Measurements from ENCODE around the gene IFFO2. TPM values are rescaled to one million over a fixed set of nuclear protein-coding genes. Genes with fewer than 3 reads are reported as not detected.

Gene IFFO2
- total and polyA plus RNA-seq, 8 donors = 13.8 to 24.0 (median 22.2) TPM

DNA sequence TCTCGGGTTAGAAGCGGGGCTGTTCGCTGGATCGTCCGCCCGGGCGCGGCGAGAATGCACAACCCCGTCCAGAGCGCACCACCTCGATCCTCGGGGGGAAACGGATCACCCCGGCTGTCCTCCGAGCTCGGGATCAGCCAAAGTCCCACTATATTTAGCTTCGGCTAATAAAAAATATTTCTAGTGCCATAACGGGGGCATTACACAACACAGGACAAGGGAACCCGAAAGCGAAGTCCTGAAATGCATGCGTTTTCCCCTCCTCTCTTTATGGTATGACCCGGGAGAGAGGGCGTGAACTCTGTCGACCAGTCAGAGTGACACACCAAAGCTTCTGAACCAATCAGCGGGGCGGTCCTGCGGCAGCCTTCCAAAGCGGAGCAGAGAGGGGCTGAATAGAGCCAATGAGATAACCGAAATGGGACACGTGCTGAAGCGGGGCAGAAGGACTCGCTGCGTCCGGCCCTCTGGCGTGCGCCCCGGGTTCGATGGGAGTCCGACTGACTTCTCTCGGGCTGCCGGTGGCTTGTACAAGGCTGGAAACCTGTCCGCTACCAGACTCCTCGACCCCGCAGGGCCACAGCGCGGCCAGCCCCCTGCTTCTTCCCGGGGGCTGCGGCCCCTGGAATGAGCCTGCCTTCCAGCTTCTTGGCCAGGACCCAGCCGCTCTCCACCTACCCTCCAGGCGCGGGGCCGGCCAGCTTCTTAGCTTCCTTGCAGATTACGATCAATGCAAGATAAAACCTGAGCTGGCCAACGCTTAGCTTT, 53.8 kb downstream of the IFFO2 start, which contains the start of gene ALDH4A1:
Gene ALDH4A1 (minus strand): TSS at position 33 of the 768 bp plus-strand sequence. CDS start 32 bp downstream, at position 1.
- TF ChIP-seq, protein P1, sequence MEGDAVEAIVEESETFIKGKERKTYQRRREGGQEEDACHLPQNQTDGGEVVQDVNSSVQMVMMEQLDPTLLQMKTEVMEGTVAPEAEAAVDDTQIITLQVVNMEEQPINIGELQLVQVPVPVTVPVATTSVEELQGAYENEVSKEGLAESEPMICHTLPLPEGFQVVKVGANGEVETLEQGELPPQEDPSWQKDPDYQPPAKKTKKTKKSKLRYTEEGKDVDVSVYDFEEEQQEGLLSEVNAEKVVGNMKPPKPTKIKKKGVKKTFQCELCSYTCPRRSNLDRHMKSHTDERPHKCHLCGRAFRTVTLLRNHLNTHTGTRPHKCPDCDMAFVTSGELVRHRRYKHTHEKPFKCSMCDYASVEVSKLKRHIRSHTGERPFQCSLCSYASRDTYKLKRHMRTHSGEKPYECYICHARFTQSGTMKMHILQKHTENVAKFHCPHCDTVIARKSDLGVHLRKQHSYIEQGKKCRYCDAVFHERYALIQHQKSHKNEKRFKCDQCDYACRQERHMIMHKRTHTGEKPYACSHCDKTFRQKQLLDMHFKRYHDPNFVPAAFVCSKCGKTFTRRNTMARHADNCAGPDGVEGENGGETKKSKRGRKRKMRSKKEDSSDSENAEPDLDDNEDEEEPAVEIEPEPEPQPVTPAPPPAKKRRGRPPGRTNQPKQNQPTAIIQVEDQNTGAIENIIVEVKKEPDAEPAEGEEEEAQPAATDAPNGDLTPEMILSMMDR (IDR thresholded peaks at IDR 0.05) = no peak
- Histone ChIP-seq H3K9me3 (no peaks in the 10 kb centered on the region), H3K27ac (peak within 1 kb of the TSS; percentile 81 to 89), H3K36me3 (peaks cover 0 to 1% of the 10 kb centered on the region in 2 donors), H3K4me1 (peaks cover 5 to 40% of the 10 kb centered on the region in 2 donors), H3K4me3 (peak within 1 kb of the TSS; percentile 83 to 91), H3K27me3 (no peaks in the 10 kb centered on the region)
- ATAC-seq (peak; percentile 96), DNase-seq (peak; percentile 96 to 98 (median 97))
- intact Hi-C loops (cut with DNase I) = no loop called here

DNA sequence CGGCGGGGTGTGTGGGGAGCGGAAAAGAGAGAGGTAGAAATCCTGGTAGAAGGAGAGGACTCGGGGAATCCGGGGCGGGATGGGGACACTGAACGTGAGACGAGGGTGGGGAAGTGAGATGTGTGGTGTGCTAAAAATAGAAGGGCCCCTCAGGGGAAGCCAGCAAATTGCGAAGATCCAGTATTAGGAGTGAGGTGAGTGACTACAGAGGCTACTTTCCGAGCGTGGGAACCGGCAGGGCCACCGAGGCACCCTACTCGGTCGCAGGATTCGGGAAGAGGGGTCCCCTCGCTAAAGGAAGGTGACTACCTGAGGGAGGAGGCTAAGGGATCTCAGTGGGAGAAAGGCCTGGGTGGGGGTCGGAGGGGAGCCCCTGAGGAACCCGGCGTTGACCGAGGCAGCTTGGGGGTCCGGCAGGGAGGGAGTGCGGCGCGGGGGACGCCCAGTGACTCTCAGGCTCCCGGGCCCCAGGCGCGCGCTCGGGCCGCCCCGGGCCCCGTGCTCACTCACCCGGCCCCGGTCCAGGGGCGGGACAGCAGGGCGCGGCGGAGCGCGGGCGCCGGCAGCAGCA, 54.4 kb downstream of the IFFO2 start:
- H3K27me3 ChIP-seq = no peaks in the 10 kb centered on the region
- intact Hi-C loops (cut with DNase I) = no loop called here
- TF ChIP-seq, protein P1 (IDR thresholded peaks at IDR 0.05) = no peak
- H3K4me1 ChIP-seq = peaks cover 4 to 33% of the 10 kb centered on the region in 2 donors
- ATAC-seq = no peak
- DNase-seq = peak in 1 of 4 donors; percentile 34
- peak overlapping the region; percentile 81 to 89 for H3K27ac ChIP-seq
- peaks cover 0 to 5% of the 10 kb centered on the region in 2 donors for H3K36me3 ChIP-seq
- H3K9me3 ChIP-seq = no peaks in the 10 kb centered on the region
- H3K4me3 ChIP-seq = peak overlapping the region; percentile 83 to 91

DNA sequence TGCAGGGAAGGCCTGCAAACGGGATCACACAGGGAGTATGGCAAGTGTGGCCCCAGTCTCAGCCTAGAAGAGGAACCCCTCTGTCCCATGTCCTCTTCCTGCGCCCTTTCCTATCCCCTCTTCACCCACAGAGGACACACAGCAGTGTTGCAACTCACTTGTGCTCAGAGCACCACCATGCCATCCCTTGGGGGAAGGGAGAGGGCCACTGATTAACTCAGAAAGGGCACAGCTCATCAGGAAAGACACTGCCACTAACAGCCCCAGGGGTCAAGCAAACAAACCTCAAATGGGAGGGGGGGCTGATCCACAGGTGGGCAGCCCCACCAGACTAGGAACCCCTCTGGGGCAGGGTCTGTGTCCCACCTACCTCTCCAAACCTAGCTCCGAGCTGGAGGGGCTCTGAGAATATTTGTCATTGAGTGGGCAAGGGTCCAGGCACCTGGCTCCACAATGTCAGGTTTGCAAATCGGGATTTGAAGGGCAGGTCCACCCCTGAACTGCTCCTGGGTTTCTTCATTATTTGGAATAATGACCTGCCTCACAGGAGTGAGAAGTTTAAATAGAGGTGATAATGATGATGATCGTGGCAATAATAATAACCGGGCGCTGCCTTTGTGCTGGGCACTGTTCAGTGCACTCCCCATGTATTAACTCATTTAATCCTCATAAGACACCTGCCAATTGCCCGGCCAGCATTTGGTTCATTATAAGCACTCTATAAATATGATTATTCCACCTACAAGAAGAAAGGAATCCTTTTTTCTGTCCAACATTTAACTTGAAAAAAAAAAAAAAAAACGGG, 55.1 kb downstream of the IFFO2 start:
- ATAC-seq = no peak

DNA sequence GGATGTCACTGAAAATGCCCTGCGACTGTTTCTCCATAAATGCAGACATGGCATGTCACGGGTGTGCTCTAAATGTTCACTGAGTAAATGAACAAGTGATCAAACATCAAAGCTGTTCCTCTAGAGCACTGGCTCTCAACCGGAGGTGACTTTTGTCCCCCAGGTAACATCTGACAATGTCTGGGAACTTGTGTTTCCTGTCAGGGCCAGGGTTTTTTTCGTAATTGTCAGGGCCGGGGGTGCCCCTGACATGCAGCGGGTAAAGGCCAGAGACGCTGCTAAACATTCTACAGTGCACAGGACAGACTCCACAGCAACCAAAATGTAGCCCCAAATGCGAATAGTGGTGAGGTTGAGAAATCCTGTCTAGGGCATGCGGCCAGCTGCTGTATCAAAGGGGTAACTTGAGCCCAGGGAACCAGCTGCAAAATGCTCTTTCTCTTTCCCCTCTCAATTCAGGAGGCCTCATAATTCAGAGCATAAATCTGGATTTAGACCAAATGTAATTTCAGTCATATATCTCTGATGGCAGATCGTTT, 56.1 kb downstream of the IFFO2 start:
- Histone ChIP-seq H3K4me1 (peaks cover 4 to 28% of the 10 kb centered on the region in 2 donors), H3K36me3 (peaks cover 0 to 9% of the 10 kb centered on the region in 2 donors), H3K27me3 (no peaks in the 10 kb centered on the region), H3K27ac (no peak overlapping the region), H3K4me3 (no peak overlapping the region), H3K9me3 (no peaks in the 10 kb centered on the region)
- intact Hi-C loops (cut with DNase I) = no loop called here
- ATAC-seq (no peak), DNase-seq (peak in 2 of 4 donors; percentile 52 to 74)
- TF ChIP-seq, protein P1 (IDR thresholded peaks at IDR 0.05) = no peak

More for the DNA sequence above, 55.1 kb downstream of the IFFO2 start:
- H3K27me3 ChIP-seq = no peaks in the 10 kb centered on the region
- TF ChIP-seq, protein P1 (IDR thresholded peaks at IDR 0.05) = no peak
- intact Hi-C loops (cut with DNase I) = no loop called here
- H3K4me3 ChIP-seq = peak overlapping the region in 1 of 2 donors; percentile 83
- peaks cover 4 to 28% of the 10 kb centered on the region in 2 donors for H3K4me1 ChIP-seq
- H3K9me3 ChIP-seq = no peaks in the 10 kb centered on the region
- no peak for DNase-seq
- H3K27ac ChIP-seq = no peak overlapping the region
- H3K36me3 ChIP-seq = peaks cover 0 to 5% of the 10 kb centered on the region in 2 donors
